HCT116 (cell line): ENCODE measurements around the gene LRFN2. TPM values are rescaled to one million over a fixed set of nuclear protein-coding genes. Genes with fewer than 3 reads are reported as not detected.

Experiments
- ATAC-seq: fragments of 200-7000 bp; cut with Tn5 transposase; 2 replicates; pipeline ENCODE4 v1.9.1; 2020; ENCODE audit warnings: mild to moderate bottlenecking, moderate library complexity
- BruUV-seq: library from RNA; stranded (reverse); fragments of 400-500 nt; replicated peaks from 2 replicates; lab custom pipeline; 2021; lab: Mats Ljungman, UMichigan
- CTCF ChIA-PET: fragments of 300-600 bp; sonication (Branson Sonifier 250); formaldehyde crosslinking; loops from one replicate; lab custom pipeline; 2021; ENCODE audit warnings: antibody characterized with exemption; lab: Charles Lee
- POLR2A ChIA-PET: fragments of 300-600, 350-600 bp; sonication (Branson Sonifier 250); formaldehyde crosslinking; loops from one replicate; lab custom pipeline; 2021; ENCODE audit warnings: antibody characterized with exemption; lab: Charles Lee
- RAD21 ChIA-PET, 2 experiments: fragments of 300-600 bp; sonication (Branson Sonifier 250); formaldehyde crosslinking; loops; one replicate each; lab custom pipeline; 2023; ENCODE audit warnings: low total read pairs in 2 of 2; ENCODE audit not compliant: uncharacterized antibody in 2 of 2, unreplicated experiment in 2 of 2, low non-redundant PET in 1 of 2; lab: Charles Lee
- DNase-seq: peaks from one replicate; pipeline ENCODE4 v3.0.0-alpha.2; 2010; ENCODE audit warnings: low read depth, low spot score
- H2AFZ ChIP-seq: fragments of 200-600 bp; shearing (Covaris generic), sonication (generic); 2 replicates; pipeline ENCODE4 v1.6.1; 2017; ENCODE audit warnings: low read depth, mixed run types, mixed read lengths, antibody characterized with exemption, low read length; ENCODE audit not compliant: poor library complexity, severe bottlenecking
- H3K27ac ChIP-seq: 2 replicates; pipeline ENCODE4 v1.5.1; 2012; ENCODE audit warnings: low read depth, low read length
- H3K27me3 ChIP-seq: fragments of 200-600 bp; sonication (generic); 2 replicates; pipeline ENCODE4 v1.6.1; 2016; ENCODE audit warnings: mixed run types, low read length, mixed read lengths; ENCODE audit not compliant: insufficient read depth
- H3K36me3 ChIP-seq, 2 experiments: fragments of 200-500 bp in 1 of 2; fragments of 200-600 bp in 1 of 2; sonication (Bioruptor generic) in 1 of 2; sonication (generic) in 1 of 2; 2 replicates each; pipeline versions ENCODE4 v1.5.1 to v1.6.1; 2014 to 2016; ENCODE audit warnings: low read length in 2 of 2, inconsistent platforms in 1 of 2, mixed read lengths in 1 of 2, mixed run types in 1 of 2; ENCODE audit not compliant: insufficient read depth in 2 of 2, control insufficient read depth in 1 of 2
- H3K4me1 ChIP-seq, 2 experiments: fragments of 200-600 bp in 1 of 2; sonication (generic) in 1 of 2; 2 replicates each; pipeline versions ENCODE4 v1.5.1 to v1.6.1; 2012 to 2017; ENCODE audit warnings: low read length in 2 of 2, inconsistent platforms in 1 of 2, mild to moderate bottlenecking in 1 of 2, mixed read lengths in 1 of 2, mixed run types in 1 of 2, moderate library complexity in 1 of 2; ENCODE audit not compliant: insufficient read depth in 2 of 2, control insufficient read depth in 1 of 2
- H3K4me2 ChIP-seq: fragments of 200-600 bp; sonication (generic); 2 replicates; pipeline ENCODE4 v1.6.1; 2017; ENCODE audit warnings: mixed run types, low read length, mixed read lengths
- H3K4me3 ChIP-seq, 2 experiments: fragments of 200-600 bp in 1 of 2; sonication (generic) in 1 of 2; replicated peaks in 1 of 2; 2 replicates each; pipeline ENCODE4 v1.5.1; 2011 to 2016; ENCODE audit warnings: low read length in 2 of 2, control low read depth in 1 of 2, low read depth in 1 of 2, mild to moderate bottlenecking in 1 of 2, mixed read lengths in 1 of 2, mixed run types in 1 of 2
- H3K79me2 ChIP-seq: fragments of 200-600 bp; sonication (generic); 2 replicates; pipeline ENCODE4 v1.6.1; 2017; ENCODE audit warnings: mild to moderate bottlenecking, mixed run types, low read length, moderate library complexity, mixed read lengths; ENCODE audit not compliant: insufficient read depth
- H3K9ac ChIP-seq: fragments of 200-600 bp; sonication (generic); 2 replicates; pipeline ENCODE4 v1.6.1; 2016; ENCODE audit warnings: low read length, mixed read lengths
- H3K9me2 ChIP-seq: fragments of 200-600 bp; sonication (generic), shearing (Covaris generic); 2 replicates; pipeline ENCODE4 v1.6.1; 2017; ENCODE audit warnings: mixed run types, mild to moderate bottlenecking, moderate library complexity; ENCODE audit not compliant: insufficient read depth
- H3K9me3 ChIP-seq, 2 experiments: fragments of 200-500 bp in 1 of 2; fragments of 200-600 bp in 1 of 2; sonication (Bioruptor generic) in 1 of 2; sonication (generic) in 1 of 2; 2 replicates each; pipeline ENCODE4 v1.6.1; 2014 to 2017; ENCODE audit warnings: low read length in 2 of 2, mixed read lengths in 2 of 2, inconsistent platforms in 1 of 2, low read depth in 1 of 2, mild to moderate bottlenecking in 1 of 2, mixed run types in 1 of 2, moderate library complexity in 1 of 2; ENCODE audit not compliant: control insufficient read depth in 1 of 2, insufficient read depth in 1 of 2
- H4K20me1 ChIP-seq: fragments of 200-600 bp; sonication (generic), shearing (Covaris generic); 2 replicates; pipeline ENCODE4 v1.6.1; 2017; ENCODE audit warnings: mixed run types, mild to moderate bottlenecking, moderate library complexity; ENCODE audit not compliant: insufficient read depth
- CBX3 ChIP-seq: IDR thresholded peaks from 2 replicates; pipeline ENCODE4 v1.6.1; 2012; ENCODE audit warnings: low read depth
- EGR1 ChIP-seq: IDR thresholded peaks from 2 replicates; pipeline ENCODE4 v1.6.1; 2012; ENCODE audit warnings: low read depth
- EZH2phosphoT487 ChIP-seq: fragments of 200-600 bp; IDR thresholded peaks from 2 replicates; pipeline ENCODE4 v1.6.1; 2018; ENCODE audit warnings: antibody characterized with exemption, borderline replicate concordance
- FOSL1 ChIP-seq: IDR thresholded peaks from 2 replicates; pipeline ENCODE4 v1.6.1; 2012; ENCODE audit warnings: low read depth
- POLR2AphosphoS5 ChIP-seq: IDR thresholded peaks from 2 replicates; pipeline ENCODE4 v1.6.1; 2011; ENCODE audit warnings: mild to moderate bottlenecking, low read depth, low read length, moderate library complexity
- SP1 ChIP-seq: IDR thresholded peaks from 2 replicates; pipeline ENCODE4 v1.6.1; 2012; ENCODE audit warnings: low read depth
- TCF7L2 ChIP-seq: IDR thresholded peaks from 2 replicates; pipeline ENCODE4 v1.7.0; 2011; ENCODE audit warnings: borderline replicate concordance, inconsistent platforms; ENCODE audit not compliant: insufficient read depth, insufficient read length; ENCODE audit errors: extremely low read depth
- ZFX ChIP-seq: fragments of 450-650 bp; IDR thresholded peaks from 2 replicates; pipeline ENCODE4 v1.6.1; 2017
- ZNF274 ChIP-seq: fragments of 200-500 bp; sonication (Bioruptor generic); IDR thresholded peaks from 2 replicates; pipeline ENCODE4 v1.6.1; 2014; ENCODE audit warnings: mild to moderate bottlenecking, low read depth, low read length, inconsistent platforms
- intact Hi-C: fragments of 100-400 bp; cut with micrococcal nuclease; formaldehyde crosslinking; loops from 2 replicates; pipeline ENCODE4 v1.10.0; 2022
- total RNA-seq: library from RNA; stranded (reverse); gene quantifications from one replicate; pipeline ENCODE4 v1.2.1, GENCODE V29; 2021; ENCODE audit not compliant: unreplicated experiment
- TF ChIP-seq, protein P1 (sequence below): IDR thresholded peaks from 2 replicates; pipeline ENCODE4 v1.6.1; 2011; ENCODE audit warnings: mild to moderate bottlenecking, low read length, moderate library complexity; ENCODE audit not compliant: insufficient replicate concordance; ENCODE audit errors: extremely low read depth
- TF ChIP-seq, protein P2 (sequence below): IDR thresholded peaks from 2 replicates; pipeline ENCODE4 v1.6.1; 2012; ENCODE audit warnings: low read depth

The LRFN2 gene
- total RNA-seq, 1 experiment from 2014 or later: not detected

DNA sequence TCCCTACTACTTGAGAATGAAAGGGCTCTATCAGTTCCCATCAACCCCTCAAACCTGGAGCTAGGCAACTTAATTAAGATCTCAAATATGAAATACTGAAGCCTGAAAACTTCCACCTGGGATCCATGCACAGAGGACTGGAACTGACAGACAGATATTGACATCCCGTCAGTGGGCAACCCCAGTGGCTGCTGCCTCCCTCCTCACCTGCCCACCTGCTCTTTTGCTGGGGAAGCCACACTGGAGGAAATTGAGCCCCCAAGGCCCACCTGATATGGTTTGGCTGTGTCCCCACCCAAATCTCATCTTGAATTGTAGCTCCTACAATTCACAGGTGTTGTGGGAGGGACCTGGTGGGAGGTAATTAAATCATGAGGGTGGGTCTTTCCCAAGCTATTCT lies 192.8 kb downstream of the LRFN2 start:
- ChIA-PET RAD21 (no interaction called here), CTCF (no interaction called here), POLR2A (no interaction called here)
- no peak overlapping the region for H2AFZ ChIP-seq
- no peaks in the 10 kb centered on the region for H3K36me3 ChIP-seq
- no peaks in the 10 kb centered on the region for H4K20me1 ChIP-seq
- no peaks in the 10 kb centered on the region for H3K9me3 ChIP-seq
- BruUV-seq: no TSS peak
- H3K4me1 ChIP-seq: no peaks in the 10 kb centered on the region
- no peak overlapping the region for H3K27ac ChIP-seq
- intact Hi-C loops: no loop called here
- ATAC-seq (no peak), DNase-seq (no peak)
- H3K9ac ChIP-seq: no peak overlapping the region
- no peak overlapping the region for H3K4me2 ChIP-seq
- no peaks in the 10 kb centered on the region for H3K79me2 ChIP-seq
- TF ChIP-seq FOSL1 (no peak), TCF7L2 (no peak), CBX3 (no peak), ZNF274 (no peak), EZH2phosphoT487 (no peak), EGR1 (no peak), ZFX (no peak), POLR2AphosphoS5 (no peak), SP1 (no peak)
- TF ChIP-seq, protein P1, sequence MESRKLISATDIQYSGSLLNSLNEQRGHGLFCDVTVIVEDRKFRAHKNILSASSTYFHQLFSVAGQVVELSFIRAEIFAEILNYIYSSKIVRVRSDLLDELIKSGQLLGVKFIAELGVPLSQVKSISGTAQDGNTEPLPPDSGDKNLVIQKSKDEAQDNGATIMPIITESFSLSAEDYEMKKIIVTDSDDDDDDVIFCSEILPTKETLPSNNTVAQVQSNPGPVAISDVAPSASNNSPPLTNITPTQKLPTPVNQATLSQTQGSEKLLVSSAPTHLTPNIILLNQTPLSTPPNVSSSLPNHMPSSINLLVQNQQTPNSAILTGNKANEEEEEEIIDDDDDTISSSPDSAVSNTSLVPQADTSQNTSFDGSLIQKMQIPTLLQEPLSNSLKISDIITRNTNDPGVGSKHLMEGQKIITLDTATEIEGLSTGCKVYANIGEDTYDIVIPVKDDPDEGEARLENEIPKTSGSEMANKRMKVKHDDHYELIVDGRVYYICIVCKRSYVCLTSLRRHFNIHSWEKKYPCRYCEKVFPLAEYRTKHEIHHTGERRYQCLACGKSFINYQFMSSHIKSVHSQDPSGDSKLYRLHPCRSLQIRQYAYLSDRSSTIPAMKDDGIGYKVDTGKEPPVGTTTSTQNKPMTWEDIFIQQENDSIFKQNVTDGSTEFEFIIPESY: no peak
- TF ChIP-seq, protein P2, sequence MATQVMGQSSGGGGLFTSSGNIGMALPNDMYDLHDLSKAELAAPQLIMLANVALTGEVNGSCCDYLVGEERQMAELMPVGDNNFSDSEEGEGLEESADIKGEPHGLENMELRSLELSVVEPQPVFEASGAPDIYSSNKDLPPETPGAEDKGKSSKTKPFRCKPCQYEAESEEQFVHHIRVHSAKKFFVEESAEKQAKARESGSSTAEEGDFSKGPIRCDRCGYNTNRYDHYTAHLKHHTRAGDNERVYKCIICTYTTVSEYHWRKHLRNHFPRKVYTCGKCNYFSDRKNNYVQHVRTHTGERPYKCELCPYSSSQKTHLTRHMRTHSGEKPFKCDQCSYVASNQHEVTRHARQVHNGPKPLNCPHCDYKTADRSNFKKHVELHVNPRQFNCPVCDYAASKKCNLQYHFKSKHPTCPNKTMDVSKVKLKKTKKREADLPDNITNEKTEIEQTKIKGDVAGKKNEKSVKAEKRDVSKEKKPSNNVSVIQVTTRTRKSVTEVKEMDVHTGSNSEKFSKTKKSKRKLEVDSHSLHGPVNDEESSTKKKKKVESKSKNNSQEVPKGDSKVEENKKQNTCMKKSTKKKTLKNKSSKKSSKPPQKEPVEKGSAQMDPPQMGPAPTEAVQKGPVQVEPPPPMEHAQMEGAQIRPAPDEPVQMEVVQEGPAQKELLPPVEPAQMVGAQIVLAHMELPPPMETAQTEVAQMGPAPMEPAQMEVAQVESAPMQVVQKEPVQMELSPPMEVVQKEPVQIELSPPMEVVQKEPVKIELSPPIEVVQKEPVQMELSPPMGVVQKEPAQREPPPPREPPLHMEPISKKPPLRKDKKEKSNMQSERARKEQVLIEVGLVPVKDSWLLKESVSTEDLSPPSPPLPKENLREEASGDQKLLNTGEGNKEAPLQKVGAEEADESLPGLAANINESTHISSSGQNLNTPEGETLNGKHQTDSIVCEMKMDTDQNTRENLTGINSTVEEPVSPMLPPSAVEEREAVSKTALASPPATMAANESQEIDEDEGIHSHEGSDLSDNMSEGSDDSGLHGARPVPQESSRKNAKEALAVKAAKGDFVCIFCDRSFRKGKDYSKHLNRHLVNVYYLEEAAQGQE: no peak
- H3K4me3 ChIP-seq: no peak overlapping the region
- peaks cover 23% of the 10 kb centered on the region for H3K27me3 ChIP-seq
- H3K9me2 ChIP-seq: no peaks in the 10 kb centered on the region
